NCI-H82 treated with DMSO at 0.1 percent for 48 hours (cell line): ENCODE data around the gene USP1.

Experiments used
- DNase-seq: peaks from one replicate; lab custom pipeline; 2025; ENCODE audit not compliant: unreplicated experiment; lab: John Stamatoyannopoulos, UW

Gene USP1

DNA sequence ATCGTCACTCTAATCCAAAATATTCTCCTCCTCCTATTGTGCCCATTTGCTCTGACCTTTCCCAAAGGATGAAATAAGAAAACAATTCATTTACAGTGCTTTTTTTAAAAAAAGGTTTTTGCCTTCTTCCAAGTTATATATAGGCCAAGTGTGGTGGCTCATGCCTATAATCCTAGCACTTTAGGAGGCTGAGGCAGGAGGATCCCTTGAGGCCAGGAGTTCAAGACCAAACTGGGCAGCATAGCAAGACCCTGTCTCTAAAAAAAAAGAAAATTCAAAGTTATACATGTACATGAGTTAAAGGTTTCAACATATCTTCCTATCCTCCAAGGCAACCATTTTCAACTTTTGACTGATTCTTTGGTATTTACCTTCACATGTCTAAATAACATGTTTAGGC is 10.1 kb upstream of the USP1 start:
- DNase-seq, result no peak

DNA sequence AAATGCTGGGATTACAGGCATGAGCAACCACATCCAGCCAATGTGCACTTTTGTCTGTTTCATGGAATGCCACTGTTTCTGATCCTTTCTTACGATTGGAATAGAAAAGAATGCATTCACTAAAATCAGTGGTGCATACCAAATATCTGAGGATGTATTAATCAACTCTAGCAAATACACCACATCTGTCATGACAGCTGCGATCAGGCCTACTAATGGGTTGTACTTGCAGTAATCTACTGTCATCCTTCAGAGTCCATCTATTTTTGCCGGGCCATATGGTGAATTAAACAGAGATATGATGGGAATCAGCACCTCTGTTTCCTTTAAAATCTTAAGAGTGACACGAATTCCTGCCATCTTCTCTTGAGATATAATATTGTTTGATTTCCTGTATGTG is 8.5 kb upstream of the USP1 start:
- peak; percentile 73 for DNase-seq

DNA sequence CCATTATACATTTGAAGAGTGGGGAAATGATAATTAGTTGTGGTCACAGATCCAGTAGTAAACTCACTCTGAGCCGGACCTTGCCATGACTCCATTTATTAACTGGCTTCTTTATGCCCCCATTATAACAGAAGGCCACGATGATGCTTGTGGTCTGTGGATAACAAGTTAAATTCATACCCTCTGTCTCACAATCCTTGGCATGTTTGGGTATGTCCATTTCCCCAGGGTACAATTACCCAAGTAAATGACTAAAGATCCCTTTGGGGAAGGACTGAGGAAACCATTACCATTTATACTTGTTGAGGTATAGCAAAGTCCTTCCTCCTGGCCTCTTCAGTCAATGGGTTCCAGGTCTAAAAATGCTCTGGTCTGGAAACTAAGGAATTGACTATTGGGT is 7.3 kb upstream of the USP1 start:
- DNase-seq, result no peak

DNA sequence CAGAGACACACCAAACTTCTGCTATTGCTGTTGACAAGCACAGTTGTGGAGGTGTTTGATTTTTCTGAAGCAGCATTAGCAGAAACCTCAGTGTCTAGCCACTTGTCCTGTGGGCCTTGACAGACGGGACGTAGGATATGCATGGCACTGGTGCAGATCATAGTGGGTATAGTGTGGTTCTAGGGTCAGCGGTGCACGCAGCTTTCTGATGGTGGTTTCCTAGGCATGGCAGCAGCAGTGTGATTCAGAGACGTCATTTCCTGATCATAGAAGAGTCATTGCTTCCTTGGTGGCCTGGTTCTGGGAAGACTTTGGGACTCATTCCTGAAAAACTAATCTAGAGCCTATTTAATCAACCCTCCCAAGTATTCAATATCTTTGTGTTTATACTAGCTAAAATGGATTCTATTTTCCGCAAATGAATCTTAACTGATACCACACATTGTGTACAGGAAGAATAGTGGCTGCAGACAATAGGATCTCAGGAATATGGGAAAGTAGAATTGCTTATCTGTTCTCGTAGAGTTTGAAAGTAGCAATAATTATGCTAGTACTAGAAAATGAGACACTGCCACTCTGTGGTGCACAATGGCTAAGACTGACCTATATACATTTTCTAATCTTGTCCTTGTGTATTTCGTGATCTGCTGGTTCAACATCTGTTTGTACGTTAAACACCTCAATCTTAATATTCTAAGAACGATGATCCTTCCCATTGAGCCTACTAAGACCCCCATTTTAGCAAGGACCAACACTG is 2.8 kb upstream of the USP1 start:
- peak; percentile 11 for DNase-seq

DNA sequence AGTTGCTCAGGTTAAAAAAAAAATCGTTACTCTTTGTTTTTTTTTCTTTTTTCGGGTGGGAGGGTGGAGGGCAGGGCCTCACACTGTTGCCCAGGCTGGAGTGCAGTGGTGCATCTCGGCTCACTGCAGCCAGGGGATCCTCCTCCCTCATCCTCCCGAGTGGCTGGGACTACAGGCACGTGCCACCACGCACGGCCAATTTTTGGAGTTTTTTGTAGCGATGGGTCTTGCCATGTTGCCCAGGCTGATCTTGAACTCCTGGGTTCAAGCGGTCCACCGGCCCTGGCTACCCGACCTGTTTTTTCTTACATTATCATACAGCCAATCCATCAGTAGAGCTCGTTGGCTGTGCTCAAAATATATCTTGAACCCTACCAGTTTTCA is 2.2 kb upstream of the USP1 start:
- DNase-seq, result no peak

DNA sequence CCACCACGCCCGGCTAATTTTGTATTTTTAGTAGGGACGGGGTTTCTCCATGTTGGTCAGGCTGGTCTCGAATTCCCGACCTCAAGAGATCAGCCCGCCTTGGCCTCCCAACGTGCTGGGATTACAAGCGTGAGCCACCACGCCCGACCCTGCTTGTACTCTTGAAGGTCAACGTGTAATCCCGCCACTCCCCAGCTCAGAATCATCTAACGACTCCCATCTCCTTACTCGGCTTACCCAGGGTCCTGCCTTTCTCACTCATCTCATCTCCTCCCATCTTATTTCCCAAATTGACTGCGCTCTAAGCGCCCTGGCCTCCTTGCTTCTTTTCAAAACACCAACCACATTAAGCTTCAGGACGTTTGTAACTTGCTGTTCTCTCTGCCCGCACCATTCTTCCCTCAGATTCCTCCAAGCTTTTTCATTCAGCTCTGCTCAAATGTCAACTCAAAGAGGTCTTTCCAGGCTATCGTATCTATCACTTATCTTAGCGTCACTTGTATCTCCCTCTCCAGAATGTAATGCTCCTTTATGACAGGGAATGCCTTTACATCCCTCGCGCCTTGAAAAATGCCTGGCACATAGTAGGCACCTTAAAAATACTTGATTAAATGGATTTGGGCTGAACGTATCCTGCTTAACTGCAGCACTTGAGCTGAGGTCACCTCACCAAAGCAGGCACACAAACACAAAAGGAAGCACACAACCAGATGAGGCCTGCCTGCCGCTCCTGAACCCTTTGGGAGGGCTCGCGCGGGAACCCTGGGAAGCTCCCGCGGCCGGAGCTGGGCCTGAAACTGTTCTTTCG is 1.4 kb upstream of the USP1 start:
- DNase-seq, result no peak

DNA sequence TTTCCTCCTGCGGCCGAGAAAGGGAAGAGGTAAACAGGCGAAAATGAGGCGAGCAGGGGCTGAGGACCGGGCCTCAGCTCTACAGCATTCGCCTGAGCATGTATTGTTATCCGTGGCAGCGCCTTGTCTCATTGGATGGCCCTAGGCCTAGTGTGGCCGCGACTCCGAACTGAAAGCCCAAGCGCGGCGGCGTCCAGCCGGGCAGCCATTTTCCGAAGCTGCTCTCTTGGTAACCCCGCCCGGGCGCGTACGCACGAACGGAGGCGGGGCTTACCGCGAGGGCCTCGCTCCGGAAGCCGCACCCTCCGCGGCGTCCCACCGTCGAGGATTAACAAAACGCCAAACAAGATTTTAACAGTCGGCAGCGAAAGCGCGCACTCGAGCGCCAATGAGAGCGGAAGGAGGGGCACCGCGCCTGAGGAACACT is 797 bp upstream of the USP1 start:
- no peak for DNase-seq

DNA sequence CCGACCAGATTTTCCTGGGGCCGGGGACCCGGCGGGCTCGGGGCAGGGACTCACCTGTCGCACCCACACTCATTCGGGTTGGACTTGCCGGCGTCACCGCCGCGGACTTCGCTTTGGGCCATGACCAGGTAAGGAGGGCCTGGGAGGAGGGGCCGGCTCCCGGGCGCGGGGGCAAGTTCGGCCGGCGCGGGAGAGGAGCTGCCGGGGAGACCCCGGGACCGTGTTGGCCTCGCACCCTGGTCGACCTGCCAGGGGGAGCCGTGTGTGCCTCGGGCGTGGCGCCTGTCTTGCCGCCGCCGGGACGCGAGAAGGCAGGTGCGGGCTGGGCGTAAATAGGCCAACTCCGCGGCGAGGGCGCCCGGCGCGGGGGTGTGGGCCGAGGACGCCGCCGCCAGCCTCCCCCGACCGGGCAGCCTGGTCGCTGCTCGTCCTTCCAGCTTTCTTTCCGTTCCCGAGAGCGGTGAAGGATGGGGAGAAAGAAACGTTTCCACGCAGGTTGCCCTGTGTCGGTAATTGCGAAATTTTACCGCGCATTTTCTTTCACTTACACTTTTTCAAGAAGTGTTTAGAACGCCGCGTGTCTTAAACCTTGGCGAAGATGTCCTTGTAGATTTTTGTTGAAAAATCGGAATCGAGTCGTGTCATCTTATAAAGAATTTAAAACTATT is 558 bp downstream of the USP1 start:
- no peak for DNase-seq

DNA sequence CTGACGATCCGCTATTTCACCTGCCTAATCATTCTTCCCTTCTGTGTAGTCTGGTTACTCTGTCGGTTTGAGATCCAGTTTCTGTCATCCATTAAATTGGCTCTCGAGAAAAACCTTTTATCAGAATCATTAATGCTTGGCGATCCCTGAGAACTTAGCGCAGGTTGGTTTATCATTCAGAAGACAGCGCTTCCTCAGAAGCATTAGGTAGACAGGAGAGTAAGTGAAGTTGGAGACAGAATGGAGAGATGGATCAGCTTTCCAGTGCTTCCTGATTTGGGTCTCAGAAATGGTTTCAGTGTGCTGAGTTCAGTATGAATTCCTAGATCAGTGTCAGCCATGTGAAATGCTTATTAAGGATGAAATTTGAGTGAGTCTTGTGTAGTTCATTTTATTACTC is 1.3 kb downstream of the USP1 start:
- DNase-seq, result peak; percentile 21

DNA sequence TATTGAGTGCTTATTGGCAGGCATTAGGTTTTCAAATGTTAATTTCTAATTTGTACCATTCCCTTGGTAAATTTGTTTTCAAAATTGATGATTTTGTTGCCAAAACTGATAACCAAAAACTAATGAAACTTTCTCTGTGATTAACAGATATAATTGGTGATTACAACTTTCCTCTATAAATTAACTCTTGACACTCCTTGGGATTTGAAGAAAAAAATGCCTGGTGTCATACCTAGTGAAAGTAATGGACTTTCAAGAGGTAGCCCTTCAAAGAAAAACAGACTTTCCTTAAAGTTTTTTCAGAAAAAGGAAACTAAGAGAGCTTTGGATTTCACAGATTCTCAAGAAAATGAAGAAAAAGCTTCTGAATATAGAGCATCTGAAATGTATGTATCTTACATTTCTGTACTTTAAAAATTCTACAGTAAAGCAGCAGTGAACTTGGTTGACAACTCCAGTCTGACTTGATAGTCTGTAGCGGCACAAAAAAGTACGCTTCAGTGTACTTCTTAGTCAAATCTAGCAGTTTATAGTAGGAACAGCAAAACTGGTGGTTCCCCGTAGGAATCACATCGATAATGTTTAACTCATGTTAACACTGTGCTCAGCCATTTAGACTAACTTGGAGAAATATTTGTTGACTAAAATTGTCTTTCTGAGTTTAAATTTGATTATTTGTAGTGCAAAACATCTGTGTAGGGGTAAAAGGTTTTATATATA is 3.0 kb downstream of the USP1 start:
- no peak for DNase-seq

DNA sequence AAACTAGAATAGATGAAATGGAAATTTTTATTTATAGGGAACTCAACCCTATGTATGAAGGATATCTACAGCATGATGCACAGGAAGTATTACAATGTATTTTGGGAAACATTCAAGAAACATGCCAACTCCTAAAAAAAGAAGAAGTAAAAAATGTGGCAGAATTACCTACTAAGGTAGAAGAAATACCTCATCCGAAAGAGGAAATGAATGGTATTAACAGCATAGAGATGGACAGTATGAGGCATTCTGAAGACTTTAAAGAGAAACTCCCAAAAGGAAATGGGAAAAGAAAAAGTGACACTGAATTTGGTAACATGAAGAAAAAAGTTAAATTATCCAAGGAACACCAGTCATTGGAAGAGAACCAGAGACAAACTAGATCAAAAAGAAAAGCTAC is 7.9 kb downstream of the USP1 start:
- no peak for DNase-seq

DNA sequence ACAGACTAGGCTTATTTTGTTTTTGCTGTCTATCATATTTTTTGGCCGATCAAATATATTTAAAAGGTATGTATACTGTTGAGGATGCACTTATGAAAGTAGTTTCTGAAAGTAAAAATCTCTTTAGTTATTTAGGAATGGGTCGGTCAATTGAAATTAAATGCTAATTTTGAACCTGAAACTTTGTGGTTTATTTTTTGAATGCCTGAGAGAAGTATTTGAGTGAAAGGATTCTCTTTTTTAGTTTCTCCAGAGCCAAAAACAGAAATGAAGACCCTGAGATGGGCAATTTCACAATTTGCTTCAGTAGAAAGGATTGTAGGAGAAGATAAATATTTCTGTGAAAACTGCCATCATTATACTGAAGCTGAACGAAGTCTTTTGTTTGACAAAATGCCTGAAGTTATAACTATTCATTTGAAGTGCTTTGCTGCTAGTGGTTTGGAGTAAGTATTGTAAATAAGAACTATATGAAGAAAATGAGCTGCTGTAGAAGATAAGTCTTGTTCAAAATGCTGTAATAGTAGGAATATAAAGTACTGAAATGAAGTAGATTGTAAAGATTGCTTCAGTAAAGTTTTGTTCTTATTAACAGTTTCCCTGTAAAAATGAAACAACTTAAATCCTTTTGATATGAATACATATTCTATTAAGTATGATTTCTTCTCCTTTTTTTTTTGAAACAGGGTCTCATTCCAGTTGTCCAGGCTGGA is 11.5 kb downstream of the USP1 start:
- DNase-seq, result no peak

DNA sequence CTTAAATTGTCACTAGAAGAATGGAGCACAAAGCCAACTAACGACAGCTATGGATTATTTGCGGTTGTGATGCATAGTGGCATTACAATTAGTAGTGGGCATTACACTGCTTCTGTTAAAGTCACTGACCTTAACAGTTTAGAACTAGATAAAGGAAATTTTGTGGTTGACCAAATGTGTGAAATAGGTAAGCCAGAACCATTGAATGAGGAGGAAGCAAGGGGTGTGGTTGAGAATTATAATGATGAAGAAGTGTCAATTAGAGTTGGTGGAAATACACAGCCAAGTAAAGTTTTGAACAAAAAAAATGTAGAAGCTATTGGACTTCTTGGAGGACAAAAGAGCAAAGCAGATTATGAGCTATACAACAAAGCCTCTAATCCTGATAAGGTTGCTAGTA is 13.5 kb downstream of the USP1 start:
- DNase-seq, result no peak

DNA sequence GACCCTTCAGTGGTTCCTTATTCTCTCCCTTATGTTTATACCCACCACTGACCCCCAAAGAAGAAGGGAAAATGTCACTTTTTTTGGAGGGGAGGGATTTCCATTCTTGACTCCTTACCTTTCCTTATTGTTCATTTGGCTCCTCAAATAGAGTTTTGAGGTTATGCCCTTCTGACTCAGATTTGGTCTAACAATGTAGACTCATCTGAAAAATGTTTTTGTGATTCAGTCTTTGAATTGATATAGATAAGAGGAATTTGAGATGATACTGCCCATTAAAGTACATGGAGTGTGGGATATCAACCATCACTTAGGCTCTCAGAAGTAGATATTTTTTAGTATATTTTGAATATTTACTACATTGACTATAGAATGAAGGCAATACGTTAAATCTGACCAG is 16.1 kb downstream of the USP1 start:
- no peak for DNase-seq

DNA sequence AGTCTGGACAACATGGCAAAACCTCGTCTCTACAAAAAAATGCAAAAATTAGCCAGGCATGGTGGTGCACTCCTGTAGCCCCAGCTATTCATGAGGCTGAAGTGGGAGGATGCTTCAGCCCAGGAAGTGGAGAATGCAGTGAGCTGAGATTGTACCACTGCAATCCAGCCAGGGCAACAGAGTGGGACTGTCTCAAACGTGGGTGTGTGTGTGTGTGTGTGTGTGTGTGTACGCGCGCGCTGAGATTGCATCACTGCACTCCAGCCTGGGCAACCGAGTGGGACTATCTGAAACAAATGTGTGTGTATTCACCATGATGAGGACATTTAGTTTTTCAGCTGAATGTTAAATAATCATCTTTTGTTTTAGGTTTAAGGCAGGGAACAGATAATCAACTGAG is 21.1 kb downstream of the USP1 start:
- no peak for DNase-seq

DNA sequence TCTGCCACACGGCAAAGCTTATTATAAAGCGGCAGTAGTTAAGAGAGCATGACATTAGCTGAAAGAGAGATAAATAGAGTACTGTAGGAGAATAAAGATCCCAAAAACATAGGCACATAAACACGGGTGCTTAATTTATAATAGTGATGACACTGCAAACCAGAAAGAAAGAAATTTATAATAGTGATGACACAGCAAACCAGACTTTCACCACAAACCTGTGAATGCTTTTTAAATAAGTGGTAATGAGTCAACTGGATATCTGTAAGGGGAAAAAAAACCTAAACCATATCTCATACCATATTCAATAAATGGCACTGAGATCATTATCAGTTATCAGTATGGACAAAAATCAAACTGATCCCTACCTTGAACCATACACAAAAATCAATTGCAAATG is 25.5 kb downstream of the USP1 start:
- DNase-seq, result no peak

DNA sequence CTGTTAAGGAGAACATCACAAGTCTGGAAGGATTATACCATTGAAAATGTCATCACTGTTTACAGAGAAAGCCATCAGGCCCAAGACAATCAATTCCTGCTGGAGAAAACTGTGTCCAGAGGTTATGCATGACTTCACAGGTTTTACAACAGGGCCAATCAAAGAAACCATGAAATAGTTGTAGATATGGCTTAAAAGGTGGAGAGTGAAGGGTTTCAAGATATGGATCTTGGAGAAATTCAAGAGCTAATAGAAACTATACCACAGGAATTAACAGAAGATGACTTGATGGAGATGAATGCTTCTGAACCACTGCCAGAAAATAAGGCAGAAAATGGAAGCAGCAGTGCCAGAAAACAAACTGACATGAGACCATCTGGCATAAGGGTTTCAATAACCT is 30.2 kb downstream of the USP1 start:
- DNase-seq, result no peak

DNA sequence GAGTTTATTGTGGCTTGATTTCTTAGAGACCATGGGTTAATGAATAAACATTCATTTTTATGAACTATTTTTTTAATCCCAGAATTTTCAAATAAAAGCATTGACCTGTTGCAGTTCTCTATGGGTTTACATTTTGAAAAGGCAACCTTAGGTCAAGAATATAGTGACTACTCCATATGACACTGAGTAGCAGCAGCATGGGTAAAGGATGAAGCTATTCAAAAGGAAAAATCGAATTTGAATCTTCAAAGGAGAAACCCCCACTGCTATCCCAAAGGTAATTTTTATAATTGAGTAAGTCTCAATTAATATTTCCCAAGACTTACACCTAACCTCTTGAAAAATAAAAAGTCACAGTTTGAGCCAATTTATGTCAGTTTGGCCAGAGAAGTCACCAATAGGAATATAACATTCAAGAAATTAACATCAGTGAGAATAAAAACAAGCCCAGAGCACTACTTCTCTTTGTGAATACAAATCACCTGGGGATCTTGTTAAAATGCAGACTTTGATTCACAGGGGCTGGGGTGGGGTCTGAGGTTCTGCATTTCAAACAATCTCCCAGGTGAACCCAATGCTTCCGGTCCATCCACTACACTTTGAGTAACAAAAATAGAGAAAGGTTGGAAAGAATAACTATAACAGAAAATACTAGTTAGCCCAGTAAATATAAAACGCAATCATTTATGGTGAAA is 39.8 kb downstream of the USP1 start:
- no peak for DNase-seq

DNA sequence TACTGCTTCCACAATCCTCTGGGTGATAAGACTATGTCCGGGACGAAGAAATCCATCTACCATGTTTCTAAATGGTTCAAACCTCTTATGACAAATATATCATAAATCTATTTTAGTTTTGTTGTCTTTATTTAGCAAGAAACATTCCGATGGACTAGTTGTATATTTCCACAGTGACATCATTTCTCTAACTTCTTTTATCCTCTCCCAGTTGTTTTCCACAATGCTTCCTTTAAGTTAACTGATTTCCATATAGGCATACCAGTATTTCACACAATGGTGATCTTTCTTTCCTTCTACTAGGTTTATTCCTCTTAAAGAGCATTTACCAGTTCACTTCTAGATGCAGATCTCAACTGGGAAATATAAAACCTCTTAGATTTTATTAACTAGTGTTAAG is 44.8 kb downstream of the USP1 start:
- DNase-seq, result no peak

DNA sequence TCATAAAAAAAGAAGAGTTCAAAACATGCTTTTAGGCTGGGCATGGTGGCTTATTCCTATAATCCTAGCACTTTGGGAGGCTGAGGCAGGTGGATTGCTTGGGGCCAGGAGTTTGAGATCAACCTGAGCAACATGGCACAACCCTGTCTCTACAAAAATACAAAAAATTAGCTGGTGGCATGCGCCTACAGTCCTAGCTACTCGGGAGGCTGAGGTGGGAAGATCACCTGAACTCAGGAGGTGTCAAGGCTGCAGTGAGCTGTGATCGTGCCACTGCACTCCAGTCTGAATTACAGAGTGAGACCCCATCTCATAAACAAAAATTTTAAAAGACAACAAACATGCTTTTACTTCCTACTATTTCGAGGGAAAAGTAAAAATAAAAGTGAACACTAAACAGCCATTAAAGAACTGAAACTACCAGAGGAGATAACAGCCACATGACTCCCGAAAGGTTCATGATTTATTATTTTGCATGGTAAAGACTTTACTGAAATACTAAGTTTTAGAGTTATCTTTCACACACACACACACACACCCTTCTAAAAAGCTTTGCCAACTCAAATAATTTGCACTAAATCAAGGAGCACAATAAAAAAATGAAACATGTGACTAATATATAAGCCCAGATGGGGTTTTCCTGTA is 48.1 kb downstream of the USP1 start:
- DNase-seq, result no peak
